HG02973 (cell line): ENCODE results near the gene PALM3.
"Not testable (repeated sequence)": the region's sequence is repeated elsewhere in the genome, so short reads cannot be mapped to it uniquely, and the experiment has no call there.

ENCODE experiments used
- ATAC-seq: cut with Tn5 transposase; IDR thresholded peaks from one replicate; pipeline ENCODE4 v1.9.1; 2021; ENCODE audit warnings: moderate library complexity; ENCODE audit not compliant: unreplicated experiment

PALM3 gene

GRCh38 chr19:14061081-14061749 is 661 bp downstream of the PALM3 start:
- no peak for ATAC-seq

GRCh38 chr19:14059652-14060155 is 2.2 kb downstream of the PALM3 start:
- no peak for ATAC-seq

DNA sequence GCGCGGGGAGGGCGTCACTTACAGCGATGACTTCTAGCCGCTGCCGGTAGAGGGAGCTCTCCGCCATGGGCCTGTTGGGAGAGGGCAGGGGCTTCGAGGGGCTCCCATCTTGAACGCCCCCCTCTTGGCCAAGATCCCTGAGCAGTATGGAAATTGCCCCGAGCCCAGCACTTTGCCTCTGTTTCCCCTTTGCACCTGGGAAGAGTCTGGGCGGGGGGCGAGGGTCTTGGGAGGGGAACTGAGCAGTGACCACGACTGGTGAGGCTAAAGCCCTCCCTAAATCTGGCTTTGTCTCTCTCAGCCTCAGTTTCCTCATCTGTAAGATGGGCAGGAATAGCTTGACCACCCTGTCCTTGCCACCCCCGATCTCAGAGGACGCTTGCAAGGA is 2.8 kb downstream of the PALM3 start:
- no peak for ATAC-seq

- no peak for ATAC-seq
Observed at GRCh38 chr19:14058182-14059092, 3.4 kb downstream of the PALM3 start.

DNA sequence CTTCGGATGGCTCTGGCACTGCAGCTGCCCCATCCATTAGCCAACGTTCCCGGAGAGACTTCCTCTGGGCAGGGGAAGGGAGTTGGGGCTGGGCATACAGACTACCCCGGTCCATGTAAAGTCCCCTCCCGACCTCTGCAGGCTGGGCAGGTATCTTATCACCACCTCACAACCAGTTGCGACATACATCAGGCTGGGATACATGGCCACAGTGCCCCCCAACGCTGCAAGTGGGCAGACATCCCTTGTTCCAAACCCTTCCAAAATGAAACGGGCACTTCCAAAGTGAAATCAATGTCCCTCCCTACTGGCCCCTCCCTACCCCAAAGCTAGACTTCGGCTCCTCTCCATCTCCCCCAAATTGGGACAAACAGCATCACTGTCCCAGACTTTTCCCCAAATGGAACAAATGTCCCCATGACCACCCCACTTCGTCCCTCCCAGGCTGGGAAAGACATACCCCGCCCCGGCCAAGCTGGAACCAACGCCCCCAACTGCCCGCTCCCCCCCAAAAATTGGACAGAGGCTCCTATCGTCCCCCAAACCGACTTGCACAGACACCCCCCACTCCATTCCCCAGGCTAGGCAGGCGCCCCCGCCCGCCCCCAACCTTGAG is 5.0 kb downstream of the PALM3 start:
- ATAC-seq: no peak

- ATAC-seq: no peak
Observed at GRCh38 chr19:14056069-14056666, 5.7 kb downstream of the PALM3 start.

DNA sequence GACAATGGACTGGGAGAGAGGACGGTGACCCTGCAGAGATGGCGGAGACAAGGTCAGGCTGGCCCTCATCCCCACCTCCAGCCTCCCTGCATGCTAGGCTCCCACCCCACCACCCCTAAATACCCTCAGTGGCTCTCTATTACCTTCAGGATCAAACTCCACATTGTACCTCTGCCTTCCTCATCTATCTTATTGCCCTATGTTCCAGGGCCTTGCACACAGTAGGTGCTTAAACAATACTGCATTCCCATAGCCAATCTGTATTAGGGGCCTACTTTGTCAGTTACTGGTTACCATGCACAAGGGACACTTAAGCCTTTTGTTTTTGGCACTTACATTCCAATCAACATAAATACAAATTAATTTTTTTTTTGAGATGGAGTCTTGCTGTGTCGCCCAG is 6.5 kb downstream of the PALM3 start:
- no peak for ATAC-seq

DNA sequence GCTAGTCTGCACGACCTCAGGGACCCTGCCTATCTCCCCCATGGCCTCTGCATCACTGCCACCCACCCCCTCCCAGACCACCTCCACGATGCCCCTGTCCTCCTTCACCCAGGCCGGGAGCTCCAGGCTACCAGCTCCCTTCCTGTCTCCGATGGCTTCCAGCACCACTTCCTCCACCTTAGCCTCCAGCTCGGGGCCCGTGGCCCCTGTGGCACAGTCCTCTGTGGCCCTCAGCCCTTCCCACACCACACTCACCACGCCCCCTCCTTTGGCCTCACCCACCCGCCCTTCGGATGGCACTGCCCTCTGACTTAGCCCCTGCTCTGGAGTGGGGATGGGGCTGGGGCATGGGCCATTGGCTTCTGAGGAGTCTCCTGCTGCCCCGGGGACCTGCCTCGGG is 7.2 kb downstream of the PALM3 start:
- no peak for ATAC-seq

DNA sequence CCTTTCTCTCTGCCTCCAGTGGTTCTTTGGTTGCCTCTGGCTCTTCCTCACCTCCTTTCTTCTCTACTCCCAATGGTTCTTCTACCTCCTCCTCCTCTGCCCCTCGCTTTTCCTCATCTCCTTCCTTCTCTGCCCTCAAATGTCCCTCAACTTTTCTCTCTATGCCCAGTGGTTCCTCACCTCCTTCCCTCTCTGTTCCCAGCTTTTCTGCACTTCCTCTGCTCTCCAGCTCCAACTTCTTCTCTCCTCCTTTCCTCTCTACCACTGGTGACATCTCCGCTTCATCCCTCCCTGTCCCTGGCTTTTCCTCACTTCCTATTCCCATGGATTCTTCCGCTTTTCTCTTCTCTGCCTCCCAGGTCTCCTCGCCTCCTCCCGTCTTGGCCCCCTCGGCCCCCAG is 7.8 kb downstream of the PALM3 start:
- ATAC-seq: no peak

- ATAC-seq: no peak
Observed at GRCh38 chr19:14053500-14053899, 8.4 kb downstream of the PALM3 start.

DNA sequence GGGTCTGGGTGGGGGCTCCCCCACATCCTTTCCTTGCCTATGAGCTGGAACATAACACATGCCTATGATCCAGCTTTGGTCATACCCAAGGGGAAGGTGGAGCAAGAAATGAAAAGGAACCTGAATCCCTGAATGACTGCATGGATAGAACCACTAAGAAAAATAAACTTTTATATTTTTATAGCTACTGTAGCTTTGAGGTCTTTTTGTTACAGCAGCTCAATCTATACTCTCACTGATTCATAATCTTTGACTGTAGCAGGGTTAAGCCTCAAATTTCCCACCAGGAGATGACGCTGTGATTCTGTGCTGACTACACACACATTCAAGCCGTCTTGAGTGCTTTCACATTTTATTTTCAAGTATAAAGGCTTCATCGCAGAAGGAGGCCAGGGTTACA is 8.8 kb downstream of the PALM3 start:
- ATAC-seq: no peak

GRCh38 chr19:14052470-14052869 is 9.4 kb downstream of the PALM3 start:
- ATAC-seq: no peak

GRCh38 chr19:14051980-14052379 is 9.9 kb downstream of the PALM3 start:
- ATAC-seq: no peak

GRCh38 chr19:14050961-14051360 is 10.9 kb downstream of the PALM3 start:
- ATAC-seq: not testable (repeated sequence)

DNA sequence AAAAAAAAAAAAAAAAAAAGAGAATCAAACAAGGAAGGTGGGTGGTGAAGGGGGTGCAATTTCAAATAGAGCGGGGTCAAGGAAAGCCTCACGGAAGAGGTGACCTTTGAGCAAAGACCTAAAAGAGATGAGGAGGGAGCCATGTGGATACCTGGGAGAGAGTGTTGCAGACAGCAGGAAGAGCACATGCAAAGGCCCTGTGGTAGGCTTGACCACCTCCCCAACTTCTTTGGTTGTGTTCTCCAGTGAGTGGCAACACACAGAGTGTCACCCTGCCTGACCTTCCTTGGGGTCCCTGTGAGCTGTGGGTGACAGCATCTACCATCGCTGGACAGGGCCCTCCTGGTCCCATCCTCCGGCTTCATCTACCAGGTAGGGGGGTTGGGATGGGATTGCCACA is 11.4 kb downstream of the PALM3 start:
- ATAC-seq: no peak

DNA sequence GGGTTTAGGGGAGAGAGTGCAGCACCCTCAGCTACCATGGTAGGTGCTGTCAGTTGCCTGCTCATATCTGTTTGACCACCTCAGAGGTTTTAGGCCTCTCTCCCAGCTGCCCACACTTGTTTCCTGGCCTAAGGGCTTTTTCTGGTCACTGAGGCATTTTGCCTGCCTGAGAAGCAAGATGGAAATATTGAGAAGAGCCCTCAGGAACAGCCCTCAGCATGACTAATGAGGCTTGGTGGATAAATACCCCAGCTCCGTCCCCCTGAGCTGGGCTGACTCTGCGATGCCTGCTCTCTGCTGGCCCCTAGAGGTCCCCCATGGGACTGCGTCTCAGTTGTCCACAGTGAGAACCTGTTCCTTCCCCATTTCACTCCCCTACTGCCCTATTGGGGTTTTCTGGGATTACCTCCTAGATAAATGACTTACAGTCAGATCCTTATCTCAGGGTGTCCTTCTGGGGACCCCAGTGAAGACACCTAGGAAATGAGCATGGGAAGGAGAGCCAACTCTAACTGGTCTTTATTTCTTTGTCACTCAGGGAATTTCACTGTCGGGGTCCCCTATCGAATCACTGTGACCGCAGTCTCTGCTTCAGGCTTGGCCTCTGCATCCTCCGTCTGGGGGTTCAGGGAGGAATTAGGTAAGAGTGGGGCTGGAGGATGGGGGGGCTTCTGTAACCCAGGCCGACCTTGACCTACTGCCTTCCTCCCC is 13.3 kb downstream of the PALM3 start:
- ATAC-seq: no peak

GRCh38 chr19:14047866-14048265 is 14.0 kb downstream of the PALM3 start:
- ATAC-seq: not testable (repeated sequence)

DNA sequence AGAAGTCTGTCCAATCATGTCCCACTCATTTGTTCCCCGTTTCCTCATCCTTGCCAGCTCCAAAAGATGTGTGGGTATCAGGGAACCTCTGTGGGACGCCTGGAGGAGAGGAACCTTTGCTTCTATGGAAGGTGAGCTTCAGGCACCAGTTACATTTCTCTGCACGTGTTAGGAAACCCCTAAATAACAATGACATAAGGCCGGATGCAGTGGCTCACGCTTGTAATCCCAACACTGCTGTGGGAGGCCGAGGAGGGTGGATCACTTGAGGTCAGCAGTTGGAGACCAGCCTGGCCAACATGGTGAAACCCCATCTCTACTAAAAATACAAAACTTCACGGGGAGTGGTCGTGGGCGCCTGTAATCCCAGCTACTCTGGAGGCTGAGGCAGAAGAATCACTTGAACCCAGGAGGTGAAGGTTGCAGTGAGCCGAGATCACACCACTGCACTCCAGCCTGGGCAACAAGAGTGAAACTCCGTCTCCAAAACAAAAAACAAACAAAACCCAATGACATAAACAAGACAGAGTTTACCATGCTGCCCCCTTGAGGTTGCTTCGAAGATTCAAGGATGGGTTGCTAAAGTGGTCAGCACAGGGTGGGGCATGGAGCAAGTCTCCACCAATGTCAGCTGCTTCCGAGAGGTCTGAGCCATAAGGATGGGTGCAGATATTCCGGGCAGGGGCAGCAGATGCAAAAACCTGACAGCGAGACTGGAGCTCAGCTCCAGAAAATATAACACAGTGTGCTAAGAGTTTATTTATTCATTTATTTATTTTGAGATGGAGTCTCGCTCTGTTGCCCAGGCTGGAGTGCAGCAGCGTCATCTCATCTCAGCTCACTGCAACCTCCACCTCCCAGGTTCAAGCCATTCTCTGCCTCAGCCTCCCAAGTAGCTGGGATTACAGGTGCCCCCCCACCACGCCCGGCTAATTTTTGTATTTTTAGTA is 18.9 kb downstream of the PALM3 start:
- ATAC-seq: not testable (repeated sequence)

DNA sequence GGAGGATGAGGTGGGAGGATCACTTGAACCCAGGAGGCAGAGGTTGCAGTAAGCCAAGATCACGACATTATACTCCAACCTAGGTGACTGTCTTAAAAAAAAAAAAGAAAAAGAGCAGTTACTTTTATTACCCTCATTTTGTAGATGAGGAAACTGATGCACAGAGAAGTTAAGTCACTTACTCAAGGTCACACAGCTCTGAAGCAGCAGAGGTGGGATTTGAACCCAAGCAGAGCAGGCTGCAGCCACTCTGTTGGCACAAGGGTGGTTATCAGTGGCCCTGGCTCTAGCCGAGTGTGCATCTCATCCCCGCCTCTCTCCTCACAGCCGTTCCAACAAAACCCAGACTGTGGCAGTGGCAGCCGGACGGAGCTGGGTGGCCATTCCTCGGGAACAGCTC is 22.7 kb downstream of the PALM3 start:
- no peak for ATAC-seq

GRCh38 chr19:14035706-14036105 is 26.2 kb downstream of the PALM3 start:
- ATAC-seq: no peak
